NK-92 (cell line): ENCODE results near the gene ROBO4.

Experiments used
- DNase-seq: peaks from one replicate; lab custom pipeline; 2025; ENCODE audit not compliant: unreplicated experiment; lab: John Stamatoyannopoulos, UW

The ROBO4 gene

DNA sequence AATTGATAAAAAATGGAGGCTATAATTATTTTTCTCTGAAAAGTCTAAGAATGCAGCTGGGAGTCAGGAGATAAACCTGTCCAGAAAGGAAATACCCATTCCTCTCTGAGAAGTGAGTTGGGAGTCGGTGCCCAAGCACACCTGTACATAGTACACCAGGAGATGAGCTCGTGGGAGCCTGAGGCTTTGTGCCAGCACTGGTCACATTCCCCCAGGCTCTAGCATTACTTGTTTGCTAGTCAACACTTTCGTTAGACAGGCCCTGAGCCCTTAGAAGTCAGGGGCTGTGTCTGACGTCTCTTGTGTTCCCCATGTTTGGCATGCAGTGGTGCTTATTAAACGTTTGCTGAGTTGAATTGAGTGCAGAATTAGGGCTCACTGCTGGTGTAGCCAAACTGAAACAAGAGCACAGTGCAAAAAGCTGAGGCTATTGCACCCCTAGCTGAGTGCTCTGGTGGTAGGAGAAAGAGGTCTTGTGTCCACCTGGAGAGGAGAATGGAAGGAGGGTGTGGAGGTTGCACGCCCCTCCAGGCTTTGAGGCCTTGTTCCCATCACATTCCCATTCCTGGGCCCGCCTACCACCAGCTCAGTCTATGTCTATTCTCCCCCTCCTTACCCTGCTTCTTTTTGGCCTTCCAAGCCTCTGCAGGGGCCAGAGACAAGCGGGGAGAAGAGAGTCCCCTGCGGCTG is 6.8 kb downstream of the ROBO4 start:
- no peak for DNase-seq

DNA sequence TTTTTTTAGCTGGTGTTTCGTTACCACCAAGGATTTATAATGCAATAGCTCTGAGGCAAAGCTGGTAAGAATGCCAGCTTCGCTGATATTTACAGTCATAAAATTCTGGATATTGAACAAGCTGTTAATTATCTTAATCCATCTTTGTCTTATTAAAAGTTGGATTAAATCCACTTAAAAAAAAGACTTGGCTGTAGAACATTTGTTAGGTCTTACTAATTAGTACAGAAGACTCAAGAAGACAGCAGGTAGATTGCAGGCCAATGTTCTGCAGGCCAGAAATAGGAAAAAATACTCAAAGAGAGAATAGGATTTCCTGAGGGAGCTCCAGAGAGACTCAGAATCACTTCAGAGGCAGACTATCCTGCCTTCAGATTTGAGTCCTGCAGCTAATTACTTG is 7.5 kb downstream of the ROBO4 start:
- no peak for DNase-seq

DNA sequence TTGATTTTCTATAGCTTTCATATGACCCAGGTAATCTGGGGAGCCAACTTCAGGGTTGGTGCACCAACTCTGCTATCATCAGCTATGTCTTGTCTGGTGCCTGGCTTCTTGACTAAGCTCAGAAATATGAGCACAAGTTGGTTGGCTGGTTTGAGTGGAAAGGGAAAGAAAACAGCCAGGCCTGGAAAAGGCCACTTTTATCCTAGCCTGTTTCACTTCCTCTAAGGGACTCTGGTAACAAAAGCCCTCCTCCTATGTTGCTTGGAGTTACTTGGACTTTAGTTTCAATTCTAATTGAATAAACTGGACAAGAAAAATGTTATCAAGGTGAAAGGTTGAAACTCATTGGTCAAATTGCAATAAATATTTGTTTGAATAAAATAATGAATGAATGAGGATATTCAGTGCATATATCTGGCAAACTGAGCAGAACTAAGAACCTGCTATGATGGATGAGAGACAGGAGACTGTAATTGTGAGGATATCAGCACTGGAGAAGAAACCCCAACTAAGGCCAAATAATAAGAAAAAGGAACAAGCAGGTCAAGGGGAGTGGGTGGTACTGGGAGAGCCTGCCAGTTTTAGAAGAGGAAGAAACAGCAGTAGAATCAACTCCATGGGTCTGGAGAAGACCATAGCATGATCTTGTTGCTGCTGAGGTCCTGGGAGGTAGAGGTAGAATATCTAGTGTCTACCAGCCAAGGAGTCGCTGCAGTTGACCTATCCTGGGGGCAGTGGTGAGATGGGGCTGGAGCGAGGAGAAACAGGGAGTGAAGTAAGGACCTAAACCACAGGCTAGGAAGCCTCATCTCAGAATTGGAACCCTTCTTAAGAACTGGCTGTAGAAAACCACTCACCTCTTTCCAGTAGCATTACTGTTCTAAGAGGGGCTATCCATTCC is 8.2 kb downstream of the ROBO4 start:
- no peak for DNase-seq

DNA sequence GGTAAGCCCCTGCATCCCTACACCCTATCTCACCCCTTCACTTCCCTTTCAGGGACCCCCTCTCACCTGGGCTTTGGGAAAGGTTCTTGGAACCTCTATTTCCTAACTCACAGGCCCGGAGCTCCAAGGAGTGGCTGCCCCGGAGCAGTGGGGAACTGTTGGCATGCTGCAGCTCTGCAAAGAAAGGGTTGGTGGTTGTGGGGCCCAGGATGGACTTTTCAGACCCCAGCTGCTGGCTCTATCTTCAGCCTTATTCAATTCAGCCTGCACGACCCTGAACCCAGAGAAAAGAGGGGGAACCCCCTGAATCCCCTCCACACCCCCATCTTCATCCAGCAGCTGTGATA is 10.0 kb downstream of the ROBO4 start:
- DNase-seq, result no peak

DNA sequence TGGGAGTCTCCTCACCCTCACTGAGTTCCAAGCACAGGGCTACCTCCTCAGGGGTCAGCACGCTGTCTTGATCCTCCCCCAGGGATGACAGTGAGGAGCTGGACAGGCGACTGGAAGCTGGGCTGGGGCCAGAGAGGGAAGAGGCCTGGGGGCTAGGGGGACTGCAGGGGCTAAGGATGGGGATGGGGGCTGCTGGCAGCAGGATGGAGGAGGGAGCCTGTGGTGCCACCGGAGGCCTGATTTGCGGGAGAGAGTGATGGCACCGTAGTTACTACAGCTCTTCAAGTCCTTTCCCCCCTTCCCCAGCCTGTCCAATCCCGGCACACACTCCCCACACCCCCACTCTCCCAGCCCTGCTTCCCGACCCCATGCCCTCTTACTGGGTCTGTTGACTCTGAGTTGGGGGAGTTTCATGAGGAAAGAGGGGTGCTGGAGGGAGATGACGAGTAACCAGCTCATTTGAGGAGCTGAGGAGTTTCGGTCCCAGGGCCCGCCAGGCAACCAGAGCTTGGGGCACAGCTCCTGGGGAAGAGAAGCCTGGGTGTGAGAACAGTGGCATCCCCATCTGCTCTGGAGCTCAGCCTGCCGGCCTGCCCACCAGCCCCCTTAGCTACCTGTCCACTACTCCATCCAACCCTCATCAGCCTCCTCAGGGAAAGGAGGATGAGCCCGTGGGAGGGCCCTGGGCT is 10.5 kb downstream of the ROBO4 start:
- no peak for DNase-seq

DNA sequence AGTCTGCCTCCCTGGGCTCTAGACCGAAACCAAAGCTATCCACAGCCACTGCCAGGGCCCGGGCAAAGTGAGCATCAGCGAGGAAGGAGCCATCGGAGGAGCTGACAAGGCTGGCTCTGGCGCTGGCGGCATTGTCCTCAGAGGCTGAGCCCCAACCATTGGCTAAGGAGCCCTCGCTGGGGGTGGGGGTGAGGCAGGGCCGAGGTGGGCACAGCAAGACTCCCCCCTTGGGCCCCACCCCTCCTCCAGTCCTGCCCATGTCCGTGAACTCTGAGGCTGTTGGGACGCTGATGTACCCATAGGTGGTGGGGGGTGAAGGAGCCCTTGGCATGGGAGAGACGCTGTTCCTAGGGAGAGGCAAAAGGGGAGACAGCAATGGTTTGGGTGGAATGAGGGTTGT is 11.2 kb downstream of the ROBO4 start:
- DNase-seq, result no peak

DNA sequence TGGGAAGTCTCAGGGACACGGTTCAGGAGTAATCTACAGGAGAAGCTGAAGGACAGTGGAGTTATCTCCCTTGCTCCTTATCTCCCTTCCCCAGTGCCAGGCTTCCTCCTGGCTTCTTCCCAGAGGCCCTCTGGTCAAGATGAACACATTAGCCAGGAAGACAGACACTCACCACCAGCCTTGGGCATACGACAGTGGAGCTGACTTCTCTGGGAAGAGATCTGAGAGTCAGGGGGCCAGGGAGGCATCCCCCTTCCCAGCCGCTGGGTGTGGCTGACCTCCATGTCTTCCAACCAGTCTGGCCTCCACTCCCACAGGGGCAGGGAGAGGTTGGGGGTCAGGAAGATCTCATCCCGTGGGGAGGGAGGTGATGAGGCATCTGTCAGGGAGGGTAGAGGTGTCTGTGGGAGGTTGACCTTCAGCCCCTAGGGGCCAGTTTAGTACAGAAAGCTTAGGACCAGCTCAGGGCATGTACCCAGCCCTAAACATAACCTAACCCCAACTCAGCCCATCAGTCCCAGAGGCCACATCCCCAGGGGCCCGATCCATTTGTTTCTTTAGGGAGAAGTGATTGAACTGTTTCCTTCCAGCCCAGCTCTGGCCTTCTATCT is 12.7 kb downstream of the ROBO4 start:
- DNase-seq, result no peak

DNA sequence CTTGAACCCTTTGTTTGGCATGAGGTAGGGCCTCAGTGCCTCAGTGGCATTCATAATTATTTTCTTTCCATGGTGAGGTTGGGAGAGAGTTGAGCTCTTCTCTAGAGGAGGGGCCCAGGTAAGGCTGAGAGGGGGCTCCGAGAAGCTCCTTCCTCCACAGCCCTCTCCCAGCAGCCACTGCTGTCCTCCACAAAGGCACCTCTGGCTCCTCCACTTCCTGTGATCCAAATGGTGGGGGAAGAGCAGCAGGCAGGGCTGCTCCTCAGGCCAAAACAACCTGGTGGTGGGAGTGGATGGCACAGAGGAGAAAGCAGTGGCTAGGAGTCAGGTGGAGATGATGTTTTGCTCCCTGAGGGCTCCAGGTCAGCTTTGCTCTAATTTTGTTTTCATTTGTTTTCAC is 13.3 kb downstream of the ROBO4 start:
- no peak for DNase-seq

DNA sequence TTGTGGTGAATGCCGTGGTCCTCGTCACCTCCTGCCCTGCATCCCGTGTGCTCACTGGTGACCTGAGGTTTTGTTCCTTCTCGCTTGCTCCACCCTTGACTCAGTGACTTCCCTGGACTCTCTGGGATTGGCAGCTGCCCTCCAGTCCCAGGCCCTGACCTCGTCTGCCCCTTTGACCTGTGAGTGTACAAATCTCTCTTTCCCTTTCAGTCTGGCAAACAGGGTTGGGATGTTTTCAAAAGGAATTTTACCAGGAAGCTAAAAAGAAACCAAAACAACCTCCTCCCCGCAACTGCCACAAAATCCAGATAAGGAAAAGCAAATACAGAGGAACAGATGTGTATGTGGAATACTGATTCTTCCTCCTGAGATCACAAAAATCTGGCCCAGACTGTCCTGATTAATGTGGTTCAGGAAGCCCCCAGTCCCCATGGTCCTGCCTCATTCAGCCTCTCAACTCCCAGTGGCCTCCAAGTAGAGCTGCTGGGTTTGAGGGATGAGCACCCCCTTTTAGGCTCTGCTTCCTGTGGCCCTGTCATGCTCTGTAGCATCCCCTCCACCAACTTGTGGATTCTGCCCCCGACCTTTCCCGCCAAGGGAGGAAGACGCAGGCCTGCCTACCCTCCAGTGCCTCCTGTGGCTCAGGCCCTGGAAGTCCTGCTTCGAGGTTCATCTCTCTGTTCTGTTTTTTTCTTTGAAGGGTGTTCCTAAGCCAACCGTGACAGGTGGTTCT is 15.2 kb downstream of the ROBO4 start:
- no peak for DNase-seq

DNA sequence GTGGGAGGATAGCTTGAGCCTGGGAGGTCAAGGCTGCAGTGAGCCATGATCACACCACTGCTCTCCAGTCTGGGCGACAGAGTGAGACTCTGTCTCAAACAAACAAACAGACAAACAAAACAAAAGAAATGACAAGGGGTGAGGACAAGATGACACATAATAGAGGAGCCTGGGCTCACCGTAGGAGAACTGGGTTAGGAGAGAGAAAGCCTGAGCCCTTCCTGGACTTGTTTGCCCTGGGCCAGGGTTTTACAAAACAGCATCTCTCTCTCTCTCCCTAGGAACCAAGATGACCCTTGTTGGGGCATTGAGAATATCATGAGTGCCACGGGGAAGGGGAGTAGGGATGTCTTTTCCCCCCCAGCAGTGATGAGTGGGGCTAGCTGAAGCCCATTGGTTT is 16.7 kb downstream of the ROBO4 start:
- DNase-seq, result no peak

DNA sequence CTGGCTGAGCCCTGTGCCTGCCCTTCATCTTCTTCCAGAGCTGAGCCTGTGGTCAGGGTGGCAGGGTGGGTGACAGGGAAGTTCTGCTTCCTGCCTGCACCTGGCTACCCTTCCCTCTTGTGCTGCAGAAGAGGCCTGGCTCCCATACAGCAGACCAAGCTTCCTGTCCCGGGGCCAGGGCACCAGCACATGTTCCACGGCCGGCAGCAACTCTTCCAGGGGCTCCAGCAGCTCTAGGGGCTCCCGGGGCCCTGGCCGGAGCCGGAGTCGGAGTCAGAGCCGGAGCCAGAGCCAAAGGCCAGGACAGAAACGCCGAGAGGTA is 17.4 kb downstream of the ROBO4 start:
- DNase-seq, result no peak

DNA sequence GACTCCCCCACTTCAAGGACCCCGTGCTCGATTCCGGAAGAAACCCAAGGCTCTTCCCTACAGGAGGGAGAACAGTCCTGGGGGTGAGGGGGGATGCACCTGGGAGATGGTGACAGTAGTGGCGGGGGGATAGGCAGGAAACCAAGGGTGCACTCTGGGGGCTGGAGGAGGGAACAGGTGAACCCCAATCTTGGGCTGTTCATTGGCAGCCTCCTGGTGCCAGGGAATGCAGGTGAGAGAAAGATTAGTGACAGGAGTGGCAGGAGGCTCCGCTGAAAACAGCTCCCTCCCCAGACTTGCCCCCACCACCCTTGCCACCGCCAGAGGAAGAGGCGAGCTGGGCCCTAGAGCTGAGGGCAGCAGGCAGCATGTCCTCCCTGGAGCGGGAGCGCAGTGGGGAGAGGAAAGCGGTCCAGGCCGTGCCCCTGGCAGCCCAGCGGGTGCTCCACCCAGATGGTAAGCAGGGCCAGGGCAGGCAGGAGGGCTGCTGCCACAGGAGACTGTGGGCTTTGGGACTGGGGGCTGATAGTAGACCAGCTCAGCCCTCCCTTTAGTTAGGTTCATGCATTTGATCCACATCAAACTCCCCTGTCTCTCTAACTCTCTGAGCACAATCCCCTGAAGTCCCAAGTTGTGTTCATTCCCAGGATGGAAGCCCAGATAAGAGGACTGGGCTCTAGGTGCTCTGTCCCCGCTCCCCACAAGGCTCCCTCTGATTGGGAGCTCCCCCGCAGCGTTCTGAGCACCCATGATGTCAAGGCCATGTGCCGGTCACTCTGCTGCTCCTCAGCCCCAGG is 18.0 kb downstream of the ROBO4 start:
- DNase-seq, result no peak

DNA sequence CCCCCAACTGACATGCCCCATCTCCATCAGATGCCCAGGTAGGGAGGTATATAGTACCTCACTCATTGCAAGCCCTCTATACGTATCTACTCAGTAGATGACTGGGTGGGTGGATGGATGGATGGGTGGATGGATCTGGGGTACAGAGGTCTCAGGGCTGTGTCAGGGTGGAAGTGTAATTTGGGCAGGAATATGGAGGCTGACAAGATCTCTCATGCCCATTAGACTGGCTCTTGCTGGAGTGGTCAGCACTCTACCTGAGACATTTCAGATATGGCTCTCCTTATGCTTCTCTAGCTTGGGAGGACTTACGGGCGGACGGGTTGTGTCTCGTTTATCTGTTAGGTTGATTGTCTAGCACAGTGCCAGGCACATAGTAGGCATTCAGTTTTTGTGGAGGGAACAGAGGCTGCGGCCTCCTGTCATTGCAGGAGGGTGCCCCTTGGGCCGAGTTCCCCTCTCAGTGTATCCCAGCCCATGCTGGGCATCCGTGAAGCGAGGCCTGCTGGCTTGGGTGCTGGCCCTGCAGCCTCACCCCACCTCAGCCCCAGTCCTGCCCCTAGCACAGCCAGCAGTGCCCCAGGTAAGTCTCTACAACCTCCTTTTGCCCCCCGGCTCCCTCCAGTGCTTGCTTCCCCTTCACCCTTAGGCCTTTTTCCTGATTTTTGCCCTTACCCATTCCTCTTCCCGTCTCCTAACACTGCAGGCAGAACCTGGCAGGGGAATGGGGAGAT is 18.7 kb downstream of the ROBO4 start:
- no peak for DNase-seq

DNA sequence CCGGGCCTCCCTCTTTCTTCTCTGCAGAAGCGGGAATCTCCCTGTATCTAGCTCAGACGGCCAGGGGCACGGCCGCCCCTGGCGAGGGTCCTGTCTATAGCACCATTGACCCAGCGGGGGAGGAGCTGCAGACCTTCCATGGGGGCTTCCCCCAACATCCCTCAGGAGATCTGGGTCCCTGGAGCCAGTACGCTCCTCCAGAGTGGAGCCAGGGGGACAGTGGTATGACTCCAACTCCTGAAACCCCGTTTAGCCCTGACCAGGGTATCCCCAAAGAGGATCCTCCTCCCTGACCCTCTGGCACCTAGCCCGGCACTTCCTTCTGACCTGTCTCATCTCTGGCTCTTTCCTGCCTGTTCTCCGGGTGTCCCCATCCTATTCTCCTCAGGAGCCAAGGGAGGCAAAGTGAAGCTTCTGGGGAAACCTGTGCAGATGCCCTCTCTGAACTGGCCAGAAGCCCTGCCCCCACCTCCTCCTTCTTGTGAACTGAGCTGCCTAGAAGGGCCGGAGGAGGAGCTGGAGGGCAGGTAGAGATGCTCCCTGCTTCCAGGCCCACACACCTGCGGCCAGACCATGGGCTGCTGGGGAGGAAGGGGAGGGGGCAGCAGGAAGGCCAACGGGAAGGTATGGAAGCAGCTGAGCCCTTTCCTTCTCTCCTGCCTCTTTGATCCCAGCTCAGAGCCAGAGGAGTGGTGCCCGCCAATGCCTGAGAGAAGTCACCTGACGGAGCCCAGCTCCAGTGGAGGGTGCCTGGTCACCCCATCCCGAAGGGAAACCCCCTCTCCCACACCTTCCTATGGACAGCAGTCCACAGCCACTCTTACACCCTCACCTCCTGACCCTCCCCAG is 19.5 kb downstream of the ROBO4 start:
- DNase-seq, result no peak

DNA sequence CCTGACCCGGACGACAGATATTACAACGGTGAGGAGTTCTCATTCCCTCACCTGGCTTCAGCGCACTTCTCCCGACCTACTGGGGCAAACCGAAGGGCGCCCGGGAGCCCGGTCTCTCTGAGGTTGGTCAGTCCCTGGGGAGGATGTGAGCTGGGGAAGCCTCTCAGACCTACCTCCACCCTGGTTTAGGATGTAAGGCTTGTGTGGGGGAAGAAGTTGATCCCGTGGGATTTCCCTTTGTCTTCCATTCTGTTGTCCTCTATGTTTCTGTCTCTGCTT is 20.1 kb downstream of the ROBO4 start:
- DNase-seq, result no peak

DNA sequence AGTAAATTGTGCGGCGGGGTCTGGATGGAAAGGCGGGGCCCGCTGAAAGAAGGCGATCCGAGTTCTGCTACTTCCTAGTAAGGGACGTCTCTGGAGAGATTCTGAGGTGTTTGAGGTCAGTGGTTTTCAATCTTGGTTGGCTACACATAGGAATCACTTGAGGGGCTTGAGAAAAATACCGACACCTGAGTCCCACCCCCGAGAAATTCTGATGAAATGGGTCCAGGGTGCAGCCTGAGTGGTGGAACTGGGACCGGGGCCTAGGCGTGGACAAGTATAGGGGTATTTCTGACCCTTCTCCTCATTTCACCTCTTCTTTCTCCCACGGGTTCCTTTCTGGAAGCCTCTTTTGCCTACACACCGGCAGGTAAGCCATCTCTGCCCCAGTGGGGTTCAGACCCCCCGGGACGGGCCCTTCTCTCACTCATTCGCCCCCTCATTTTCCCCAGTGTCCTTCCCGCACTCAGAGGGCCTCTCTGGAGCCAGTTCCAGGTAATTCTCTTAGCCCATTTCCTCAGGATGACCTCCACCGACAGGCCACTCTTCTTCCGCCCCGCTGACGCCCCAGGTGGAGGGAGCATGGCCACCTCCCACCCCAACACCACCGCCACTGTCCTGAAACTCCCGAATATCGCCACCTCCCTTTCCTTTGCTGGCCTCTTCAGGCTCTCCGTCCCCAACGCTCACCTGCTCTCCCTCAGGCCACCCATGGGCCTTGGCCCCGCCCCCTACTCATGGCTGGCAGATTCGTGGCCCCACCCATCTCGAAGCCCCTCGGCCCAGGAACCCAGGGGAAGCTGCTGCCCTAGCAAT is 20.6 kb downstream of the ROBO4 start:
- no peak for DNase-seq

DNA sequence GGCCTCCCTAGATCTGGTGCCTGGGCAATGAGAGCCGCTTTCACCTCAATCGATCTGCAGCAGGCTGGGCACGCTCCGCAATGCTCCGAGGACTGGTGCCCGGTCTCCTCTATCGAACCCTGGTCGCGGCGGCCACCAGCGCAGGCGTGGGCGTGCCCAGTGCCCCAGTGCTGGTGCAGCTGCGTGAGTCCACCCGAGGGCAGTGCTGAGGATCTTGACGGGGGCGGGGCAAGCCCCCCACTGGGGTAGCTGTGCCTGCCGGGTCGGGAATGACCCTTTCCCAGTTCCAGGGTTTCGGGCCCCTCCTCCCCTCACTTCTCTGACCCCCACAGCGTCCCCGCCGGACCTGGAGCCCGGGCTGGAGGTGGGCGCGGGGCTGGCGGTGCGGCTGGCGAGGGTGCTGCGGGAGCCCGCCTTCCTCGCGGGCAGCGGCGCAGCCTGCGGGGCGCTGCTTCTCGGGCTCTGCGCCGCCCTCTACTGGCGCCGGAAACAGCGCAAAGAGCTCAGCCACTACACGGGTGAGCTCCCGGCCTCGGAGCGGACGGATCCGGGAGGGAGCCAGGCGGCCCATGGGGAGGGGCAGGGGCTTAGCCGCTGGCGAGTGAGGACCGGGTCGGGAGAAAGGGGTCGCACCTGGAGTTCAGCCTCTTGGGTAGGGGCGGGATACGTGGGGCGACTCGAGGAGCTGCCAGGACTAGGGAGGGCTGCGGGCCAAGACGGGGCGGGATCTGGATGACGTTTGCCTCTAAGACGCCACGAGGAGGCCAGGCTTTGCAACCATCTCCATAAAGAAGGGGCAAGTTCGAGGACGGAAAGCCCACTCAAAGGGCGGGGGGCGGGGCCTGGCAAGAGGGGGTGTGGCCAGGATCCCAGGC is 21.5 kb downstream of the ROBO4 start:
- no peak for DNase-seq
